GM23338 (cell line): Measurements from ENCODE around the gene CCDC30. TPM values are rescaled to one million over a fixed set of nuclear protein-coding genes. Genes with fewer than 3 reads are reported as not detected.

Source experiments
- ATAC-seq: fragments of 200-7000 bp; cut with Tn5 transposase; 3 replicates; pipeline ENCODE4 v1.9.1; 2020
- DNase-seq: peaks from one replicate; pipeline ENCODE4 v3.0.0-alpha.2; 2015; ENCODE audit warnings: low spot score
- H2AFZ ChIP-seq: fragments of 200-600 bp; sonication (generic); 2 replicates; pipeline ENCODE4 v1.8.0; 2016; ENCODE audit warnings: antibody characterized with exemption, mild to moderate bottlenecking, moderate library complexity
- H3F3A ChIP-seq: fragments of 200-600 bp; sonication (generic); replicated peaks from 2 replicates; pipeline ENCODE4 v1.8.0; 2017; ENCODE audit warnings: antibody characterized with exemption, mixed run types, low read depth
- H3K27ac ChIP-seq: fragments of 200-600 bp; sonication (generic); 2 replicates; pipeline ENCODE4 v1.6.1; 2016; ENCODE audit warnings: low read depth
- H3K27me3 ChIP-seq: fragments of 200-600 bp; sonication (generic); 2 replicates; pipeline ENCODE4 v1.8.0; 2016; ENCODE audit warnings: mild to moderate bottlenecking, mixed run types, moderate library complexity; ENCODE audit not compliant: insufficient read depth
- H3K36me3 ChIP-seq: fragments of 200-600 bp; sonication (generic); 2 replicates; pipeline ENCODE4 v1.8.0; 2016; ENCODE audit warnings: mild to moderate bottlenecking; ENCODE audit not compliant: insufficient read depth
- H3K4me1 ChIP-seq: fragments of 200-600 bp; sonication (generic); 2 replicates; pipeline ENCODE4 v1.8.0; 2016; ENCODE audit warnings: mild to moderate bottlenecking, moderate library complexity; ENCODE audit not compliant: insufficient read depth
- H3K4me2 ChIP-seq: fragments of 200-600 bp; sonication (generic); 2 replicates; pipeline ENCODE4 v1.7.1; 2017; ENCODE audit warnings: mixed run types
- H3K4me3 ChIP-seq: fragments of 200-600 bp; sonication (generic); 2 replicates; pipeline ENCODE4 v1.6.1; 2016; ENCODE audit warnings: mixed run types
- H3K79me2 ChIP-seq: fragments of 200-600 bp; sonication (generic); replicated peaks from 2 replicates; pipeline ENCODE4 v1.8.0; 2017; ENCODE audit warnings: mild to moderate bottlenecking; ENCODE audit not compliant: insufficient read depth
- H3K9me2 ChIP-seq: fragments of 200-600 bp; sonication (generic); 2 replicates; pipeline ENCODE4 v1.8.0; 2017; ENCODE audit not compliant: insufficient read depth
- H4K20me1 ChIP-seq: fragments of 200-600 bp; sonication (generic); replicated peaks from 2 replicates; pipeline ENCODE4 v1.8.0; 2017; ENCODE audit warnings: mild to moderate bottlenecking; ENCODE audit not compliant: insufficient read depth
- H3K27ac Mint-ChIP-seq: 2 replicates; pipeline ENCODE4 v1.8.0; 2020; ENCODE audit warnings: inconsistent platforms, mild to moderate bottlenecking, moderate library complexity, mixed read lengths
- H3K27me3 Mint-ChIP-seq: 3 replicates; pipeline ENCODE4 v1.8.0; 2022; ENCODE audit warnings: low read depth, mild to moderate bottlenecking, moderate library complexity, mixed read lengths, inconsistent platforms; ENCODE audit not compliant: insufficient read depth, poor library complexity
- H3K36me3 Mint-ChIP-seq: 3 replicates; pipeline ENCODE4 v1.8.0; 2021; ENCODE audit warnings: low read depth, mild to moderate bottlenecking, inconsistent platforms, moderate library complexity, mixed read lengths
- H3K4me1 Mint-ChIP-seq: 3 replicates; pipeline ENCODE4 v1.8.0; 2020; ENCODE audit warnings: mild to moderate bottlenecking, inconsistent platforms, mixed read lengths
- H3K4me3 Mint-ChIP-seq: 3 replicates; pipeline ENCODE4 v1.8.0; 2021; ENCODE audit warnings: moderate library complexity, mild to moderate bottlenecking, inconsistent platforms, mixed read lengths
- H3K9me3 Mint-ChIP-seq: 3 replicates; pipeline ENCODE4 v1.8.0; 2020; ENCODE audit warnings: moderate library complexity, mild to moderate bottlenecking, inconsistent platforms, mixed read lengths
- CREB1 ChIP-seq: fragments of 250-450 bp; sonication (Bioruptor Pico); IDR thresholded peaks from 2 replicates; pipeline ENCODE4 v1.5.0; 2020; ENCODE audit warnings: low read depth, mild to moderate bottlenecking, moderate library complexity
- EZH2phosphoT487 ChIP-seq: fragments of 200-600 bp; sonication (generic); IDR thresholded peaks from one replicate; pipeline ENCODE4 v1.8.1; 2018; ENCODE audit warnings: antibody characterized with exemption; ENCODE audit not compliant: unreplicated experiment
- JUNB ChIP-seq: IDR thresholded peaks from one replicate; pipeline ENCODE4 v1.6.1; 2016; ENCODE audit warnings: antibody characterized with exemption; ENCODE audit not compliant: unreplicated experiment
- NANOG ChIP-seq: IDR thresholded peaks from 2 replicates; pipeline ENCODE4 v1.6.1; 2016; ENCODE audit warnings: antibody characterized with exemption, borderline replicate concordance
- STAT1 ChIP-seq: IDR thresholded peaks from one replicate; pipeline ENCODE4 v1.6.1; 2016; ENCODE audit warnings: antibody characterized with exemption; ENCODE audit not compliant: unreplicated experiment
- ZNF114 ChIP-seq: fragments of 250-450 bp; sonication (Bioruptor Pico); IDR thresholded peaks from 2 replicates; pipeline ENCODE4 v1.5.0; 2020; ENCODE audit warnings: mild to moderate bottlenecking, moderate library complexity
- ZNF331 ChIP-seq: fragments of 250-450 bp; sonication (Bioruptor Pico); IDR thresholded peaks from 2 replicates; pipeline ENCODE4 v1.5.0; 2020; ENCODE audit warnings: low read depth, mild to moderate bottlenecking, moderate library complexity
- polyA plus RNA-seq: library from polyadenylated mRNA; unstranded; fragments of >200 nt; fragmentation: Nextera tagmentation; extraction: Ambion mirVana; gene quantifications from 2 replicates; pipeline ENCODE4 v1.2.1, GENCODE V29; 2016
- total RNA-seq: library from RNA; depleted of rRNA; stranded (reverse); fragments of >200 nt; shearing (Covaris generic); gene quantifications from 2 replicates; pipeline ENCODE4 v1.2.3, GENCODE V29; 2014
- TF ChIP-seq, protein P1 (sequence below): fragments of 250-450 bp; sonication (Bioruptor Pico); IDR thresholded peaks from 2 replicates; pipeline ENCODE4 v1.5.0; 2020; ENCODE audit warnings: mild to moderate bottlenecking, moderate library complexity

The CCDC30 gene
- total and polyA plus RNA-seq, 2 experiments from 2014 or later = 0.56 to 1.8 TPM

DNA sequence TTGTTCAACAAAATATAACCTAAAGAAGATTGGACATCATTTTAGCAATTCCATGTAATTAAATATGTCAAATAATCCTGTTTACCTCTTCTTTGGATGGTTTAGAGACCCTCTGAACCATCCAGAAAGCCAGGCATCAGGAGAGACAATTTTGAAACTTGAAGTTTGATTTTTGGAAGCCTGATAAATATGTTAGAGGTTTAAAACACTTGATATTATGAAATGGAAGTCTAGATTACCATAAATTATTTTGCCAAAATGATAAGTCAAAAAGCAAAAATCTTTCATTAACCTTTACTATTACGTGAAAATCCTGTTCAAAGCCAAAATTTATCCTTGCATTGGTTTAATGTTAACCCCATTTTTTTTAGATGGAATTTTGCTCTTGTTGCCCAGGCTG lies 43.5 kb downstream of the CCDC30 start:
- DNase-seq (no peak), ATAC-seq (no peak)
- H3K27me3 ChIP-seq = no peaks in the 10 kb centered on the region
- no peak overlapping the region for H3K4me3 ChIP-seq
- Mint-ChIP-seq H3K4me1 (no peaks in the 10 kb centered on the region), H3K4me3 (no peak overlapping the region), H3K9me3 (peaks cover 95% of the 10 kb centered on the region), H3K27ac (no peak overlapping the region), H3K36me3 (peaks cover 57% of the 10 kb centered on the region), H3K27me3 (peaks cover 8% of the 10 kb centered on the region)
- no peak overlapping the region for H3K27ac ChIP-seq
- H3F3A ChIP-seq = no peaks in the 10 kb centered on the region
- no peak overlapping the region for H2AFZ ChIP-seq
- no peaks in the 10 kb centered on the region for H3K4me1 ChIP-seq
- no peaks in the 10 kb centered on the region for H3K9me2 ChIP-seq
- H3K36me3 ChIP-seq = peaks cover 32% of the 10 kb centered on the region
- TF ChIP-seq NANOG (no peak), STAT1 (no peak), EZH2phosphoT487 (no peak), ZNF331 (CRISPR knock-in tag) (no peak), CREB1 (CRISPR knock-in tag) (no peak), JUNB (no peak), ZNF114 (CRISPR knock-in tag) (no peak)
- TF ChIP-seq, protein P1, sequence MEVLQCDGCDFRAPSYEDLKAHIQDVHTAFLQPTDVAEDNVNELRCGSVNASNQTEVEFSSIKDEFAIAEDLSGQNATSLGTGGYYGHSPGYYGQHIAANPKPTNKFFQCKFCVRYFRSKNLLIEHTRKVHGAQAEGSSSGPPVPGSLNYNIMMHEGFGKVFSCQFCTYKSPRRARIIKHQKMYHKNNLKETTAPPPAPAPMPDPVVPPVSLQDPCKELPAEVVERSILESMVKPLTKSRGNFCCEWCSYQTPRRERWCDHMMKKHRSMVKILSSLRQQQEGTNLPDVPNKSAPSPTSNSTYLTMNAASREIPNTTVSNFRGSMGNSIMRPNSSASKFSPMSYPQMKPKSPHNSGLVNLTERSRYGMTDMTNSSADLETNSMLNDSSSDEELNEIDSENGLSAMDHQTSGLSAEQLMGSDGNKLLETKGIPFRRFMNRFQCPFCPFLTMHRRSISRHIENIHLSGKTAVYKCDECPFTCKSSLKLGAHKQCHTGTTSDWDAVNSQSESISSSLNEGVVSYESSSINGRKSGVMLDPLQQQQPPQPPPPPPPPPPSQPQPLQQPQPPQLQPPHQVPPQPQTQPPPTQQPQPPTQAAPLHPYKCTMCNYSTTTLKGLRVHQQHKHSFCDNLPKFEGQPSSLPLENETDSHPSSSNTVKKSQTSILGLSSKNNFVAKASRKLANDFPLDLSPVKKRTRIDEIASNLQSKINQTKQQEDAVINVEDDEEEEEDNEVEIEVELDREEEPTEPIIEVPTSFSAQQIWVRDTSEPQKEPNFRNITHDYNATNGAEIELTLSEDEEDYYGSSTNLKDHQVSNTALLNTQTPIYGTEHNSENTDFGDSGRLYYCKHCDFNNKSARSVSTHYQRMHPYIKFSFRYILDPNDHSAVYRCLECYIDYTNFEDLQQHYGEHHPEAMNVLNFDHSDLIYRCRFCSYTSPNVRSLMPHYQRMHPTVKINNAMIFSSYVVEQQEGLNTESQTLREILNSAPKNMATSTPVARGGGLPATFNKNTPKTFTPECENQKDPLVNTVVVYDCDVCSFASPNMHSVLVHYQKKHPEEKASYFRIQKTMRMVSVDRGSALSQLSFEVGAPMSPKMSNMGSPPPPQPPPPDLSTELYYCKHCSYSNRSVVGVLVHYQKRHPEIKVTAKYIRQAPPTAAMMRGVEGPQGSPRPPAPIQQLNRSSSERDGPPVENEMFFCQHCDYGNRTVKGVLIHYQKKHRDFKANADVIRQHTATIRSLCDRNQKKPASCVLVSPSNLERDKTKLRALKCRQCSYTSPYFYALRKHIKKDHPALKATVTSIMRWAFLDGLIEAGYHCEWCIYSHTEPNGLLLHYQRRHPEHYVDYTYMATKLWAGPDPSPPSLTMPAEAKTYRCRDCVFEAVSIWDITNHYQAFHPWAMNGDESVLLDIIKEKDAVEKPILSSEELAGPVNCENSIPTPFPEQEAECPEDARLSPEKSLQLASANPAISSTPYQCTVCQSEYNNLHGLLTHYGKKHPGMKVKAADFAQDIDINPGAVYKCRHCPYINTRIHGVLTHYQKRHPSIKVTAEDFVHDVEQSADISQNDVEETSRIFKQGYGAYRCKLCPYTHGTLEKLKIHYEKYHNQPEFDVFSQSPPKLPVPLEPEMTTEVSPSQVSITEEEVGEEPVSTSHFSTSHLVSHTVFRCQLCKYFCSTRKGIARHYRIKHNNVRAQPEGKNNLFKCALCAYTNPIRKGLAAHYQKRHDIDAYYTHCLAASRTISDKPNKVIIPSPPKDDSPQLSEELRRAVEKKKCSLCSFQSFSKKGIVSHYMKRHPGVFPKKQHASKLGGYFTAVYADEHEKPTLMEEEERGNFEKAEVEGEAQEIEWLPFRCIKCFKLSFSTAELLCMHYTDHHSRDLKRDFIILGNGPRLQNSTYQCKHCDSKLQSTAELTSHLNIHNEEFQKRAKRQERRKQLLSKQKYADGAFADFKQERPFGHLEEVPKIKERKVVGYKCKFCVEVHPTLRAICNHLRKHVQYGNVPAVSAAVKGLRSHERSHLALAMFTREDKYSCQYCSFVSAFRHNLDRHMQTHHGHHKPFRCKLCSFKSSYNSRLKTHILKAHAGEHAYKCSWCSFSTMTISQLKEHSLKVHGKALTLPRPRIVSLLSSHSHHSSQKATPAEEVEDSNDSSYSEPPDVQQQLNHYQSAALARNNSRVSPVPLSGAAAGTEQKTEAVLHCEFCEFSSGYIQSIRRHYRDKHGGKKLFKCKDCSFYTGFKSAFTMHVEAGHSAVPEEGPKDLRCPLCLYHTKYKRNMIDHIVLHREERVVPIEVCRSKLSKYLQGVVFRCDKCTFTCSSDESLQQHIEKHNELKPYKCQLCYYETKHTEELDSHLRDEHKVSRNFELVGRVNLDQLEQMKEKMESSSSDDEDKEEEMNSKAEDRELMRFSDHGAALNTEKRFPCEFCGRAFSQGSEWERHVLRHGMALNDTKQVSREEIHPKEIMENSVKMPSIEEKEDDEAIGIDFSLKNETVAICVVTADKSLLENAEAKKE (CRISPR knock-in tag) = no peak
- H4K20me1 ChIP-seq = no peaks in the 10 kb centered on the region
- H3K4me2 ChIP-seq = no peak overlapping the region
- H3K79me2 ChIP-seq = no peaks in the 10 kb centered on the region
